Activated CD8-positive, alpha-beta T cell treated with anti-CD3 and anti-CD28 coated beads for 36 hours (primary cell): ENCODE results near the gene ZDHHC3. TPM values are rescaled to one million over a fixed set of nuclear protein-coding genes. Genes with fewer than 3 reads are reported as not detected.
A peak's percentile ranks its signal among the peaks of the same experiment; 100 is the strongest.

Experiments
- ATAC-seq: fragments of 200-7000 bp; cut with Tn5 transposase; one replicate; pipeline ENCODE4 v1.10.0; 2021; ENCODE audit warnings: mild to moderate bottlenecking, moderate library complexity
- CTCF ChIA-PET: fragments of 350-600 bp; sonication (Branson Sonifier 250); formaldehyde crosslinking; loops from one replicate; lab custom pipeline; 2021; ENCODE audit warnings: antibody characterized with exemption; lab: Charles Lee
- POLR2A ChIA-PET: fragments of 350-600 bp; sonication (Branson Sonifier 250); formaldehyde crosslinking; loops from one replicate; lab custom pipeline; 2021; ENCODE audit warnings: antibody characterized with exemption; lab: Charles Lee
- DNase-seq: peaks from one replicate; pipeline ENCODE4 v3.0.0-alpha.2; 2020
- H3K27ac Mint-ChIP-seq: one replicate; pipeline ENCODE4 v1.8.0; 2021; ENCODE audit warnings: mild to moderate bottlenecking, mixed read lengths
- H3K27me3 Mint-ChIP-seq: one replicate; pipeline ENCODE4 v1.8.0; 2021; ENCODE audit warnings: mixed read lengths
- H3K36me3 Mint-ChIP-seq: one replicate; pipeline ENCODE4 v1.8.0; 2021; ENCODE audit warnings: low read depth, mixed read lengths
- H3K4me1 Mint-ChIP-seq: one replicate; pipeline ENCODE4 v1.8.0; 2021; ENCODE audit warnings: low read depth, mixed read lengths
- H3K4me3 Mint-ChIP-seq: one replicate; pipeline ENCODE4 v1.8.0; 2021; ENCODE audit warnings: mild to moderate bottlenecking, moderate library complexity, mixed read lengths
- H3K9me3 Mint-ChIP-seq: one replicate; pipeline ENCODE4 v1.8.0; 2021; ENCODE audit warnings: mixed read lengths
- intact Hi-C: fragments of 100-400 bp; cut with micrococcal nuclease; formaldehyde crosslinking; loops from one replicate; pipeline ENCODE4 v1.10.0; 2022
- total RNA-seq, 2 experiments: library from RNA; stranded (reverse); gene quantifications; one replicate each; pipeline ENCODE4 v1.2.3, GENCODE V29; 2021
- TF ChIP-seq, protein P1 (sequence below): fragments of 200-600 bp; IDR thresholded peaks from one replicate; pipeline ENCODE4 v1.8.0; 2022; ENCODE audit warnings: antibody characterized with exemption, mild to moderate bottlenecking

ZDHHC3 gene
- total RNA-seq, 2 experiments from 2014 or later = 28.6 to 36.0 TPM

- CTCF ChIA-PET = interaction anchor here (1.2 kb wide), 1 partner anchor 9 kb away, joined by 3 read pairs; no protein-coding TSS in a partner anchor
- Mint-ChIP-seq H3K4me3 (no peak overlapping the region), H3K36me3 (peaks cover 3% of the 10 kb centered on the region), H3K27ac (peak overlapping the region; percentile 0), H3K9me3 (no peaks in the 10 kb centered on the region), H3K27me3 (no peaks in the 10 kb centered on the region), H3K4me1 (peaks cover 13% of the 10 kb centered on the region)
- intact Hi-C loops = no loop called here
- POLR2A ChIA-PET = interaction anchor here (1.2 kb wide), 1 partner anchor 27 kb away, joined by 3 read pairs; no protein-coding TSS in a partner anchor
- TF ChIP-seq, protein P1, sequence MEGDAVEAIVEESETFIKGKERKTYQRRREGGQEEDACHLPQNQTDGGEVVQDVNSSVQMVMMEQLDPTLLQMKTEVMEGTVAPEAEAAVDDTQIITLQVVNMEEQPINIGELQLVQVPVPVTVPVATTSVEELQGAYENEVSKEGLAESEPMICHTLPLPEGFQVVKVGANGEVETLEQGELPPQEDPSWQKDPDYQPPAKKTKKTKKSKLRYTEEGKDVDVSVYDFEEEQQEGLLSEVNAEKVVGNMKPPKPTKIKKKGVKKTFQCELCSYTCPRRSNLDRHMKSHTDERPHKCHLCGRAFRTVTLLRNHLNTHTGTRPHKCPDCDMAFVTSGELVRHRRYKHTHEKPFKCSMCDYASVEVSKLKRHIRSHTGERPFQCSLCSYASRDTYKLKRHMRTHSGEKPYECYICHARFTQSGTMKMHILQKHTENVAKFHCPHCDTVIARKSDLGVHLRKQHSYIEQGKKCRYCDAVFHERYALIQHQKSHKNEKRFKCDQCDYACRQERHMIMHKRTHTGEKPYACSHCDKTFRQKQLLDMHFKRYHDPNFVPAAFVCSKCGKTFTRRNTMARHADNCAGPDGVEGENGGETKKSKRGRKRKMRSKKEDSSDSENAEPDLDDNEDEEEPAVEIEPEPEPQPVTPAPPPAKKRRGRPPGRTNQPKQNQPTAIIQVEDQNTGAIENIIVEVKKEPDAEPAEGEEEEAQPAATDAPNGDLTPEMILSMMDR = no peak
- no peak for DNase-seq
- peak; percentile 55 for ATAC-seq
These were observed 44.6 kb upstream of the ZDHHC3 start for GRCh38 chr3:45020534-45020933.

DNA sequence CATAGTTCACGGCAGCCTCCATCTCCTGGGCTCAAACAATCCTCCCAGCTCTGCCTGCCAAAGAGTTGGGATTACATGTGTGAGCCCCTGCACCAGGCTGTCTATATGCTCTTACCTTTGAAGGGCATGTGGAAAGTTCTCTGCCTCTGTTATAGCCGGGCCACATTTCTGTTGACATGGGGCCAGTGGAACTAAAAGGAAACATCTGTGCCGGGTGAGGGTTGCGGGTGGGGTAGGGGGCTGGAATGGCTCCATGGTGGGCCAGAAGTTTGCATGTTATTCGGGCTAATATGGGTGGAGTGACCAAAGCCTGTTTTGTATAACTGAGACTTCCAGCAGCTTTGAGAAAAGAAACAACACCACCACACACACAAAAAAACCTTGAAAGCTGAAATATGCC, 41.8 kb upstream of the ZDHHC3 start:
- H3K27me3 Mint-ChIP-seq = no peaks in the 10 kb centered on the region

DNA sequence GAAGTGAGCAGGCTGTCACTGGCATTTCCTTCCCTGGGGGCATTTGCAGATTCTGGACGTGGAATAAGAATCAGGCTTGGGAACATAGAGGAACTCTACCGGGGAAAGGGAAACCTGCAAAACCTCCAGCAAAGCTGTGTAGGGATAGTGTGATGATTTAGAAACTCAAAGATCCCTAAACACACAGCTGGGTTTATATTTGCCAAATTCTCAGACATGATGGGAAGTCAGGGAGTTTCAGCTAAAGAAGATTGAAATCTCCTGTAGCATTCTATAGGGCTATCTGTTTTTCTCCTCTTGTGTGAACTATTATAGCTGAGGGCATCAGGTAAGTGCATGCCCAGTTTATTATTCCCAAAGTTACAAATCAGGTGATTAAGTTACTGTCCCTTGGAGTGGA, 40.9 kb upstream of the ZDHHC3 start:
- intact Hi-C loops = no loop called here
- Mint-ChIP-seq H3K4me1 (peaks cover 13% of the 10 kb centered on the region), H3K4me3 (no peak overlapping the region), H3K9me3 (no peaks in the 10 kb centered on the region), H3K36me3 (peaks cover 14% of the 10 kb centered on the region), H3K27me3 (no peaks in the 10 kb centered on the region), H3K27ac (no peak overlapping the region)
- ChIA-PET CTCF (no interaction called here), POLR2A (interaction anchor here (0.5 kb wide), 1 partner anchor 318 kb away, joined by 3 read pairs; no protein-coding TSS in a partner anchor)
- DNase-seq = no peak
- ATAC-seq = no peak
- TF ChIP-seq, protein P1 = no peak

More for the DNA sequence above, 41.8 kb upstream of the ZDHHC3 start:
- TF ChIP-seq, protein P1 = no peak
- intact Hi-C loops = no loop called here
- H3K4me1 Mint-ChIP-seq = peaks cover 13% of the 10 kb centered on the region
- POLR2A ChIA-PET = no interaction called here
- ATAC-seq = no peak
- H3K36me3 Mint-ChIP-seq = peaks cover 7% of the 10 kb centered on the region
- DNase-seq = no peak
- H3K4me3 Mint-ChIP-seq = no peak overlapping the region
- H3K9me3 Mint-ChIP-seq = no peaks in the 10 kb centered on the region
- CTCF ChIA-PET = no interaction called here
- no peak overlapping the region for H3K27ac Mint-ChIP-seq

DNA sequence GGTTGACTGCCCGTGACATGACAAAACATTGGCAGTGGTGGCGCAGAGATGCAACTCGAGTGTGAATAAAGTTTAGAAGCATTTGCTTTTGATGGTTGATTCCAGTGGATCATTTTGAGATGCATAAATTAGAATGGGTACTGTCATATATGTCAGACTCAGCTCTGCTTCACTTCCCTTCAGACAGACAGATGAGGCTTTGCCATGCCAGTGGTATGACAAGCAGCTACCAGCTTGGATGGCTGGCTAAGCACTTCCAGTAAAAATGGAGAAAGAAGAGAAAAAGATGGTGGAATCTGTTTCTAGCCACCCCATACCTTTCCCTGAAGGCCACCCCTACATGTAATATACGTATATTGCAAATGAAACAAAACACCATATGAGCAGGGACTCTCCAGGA, 36.6 kb upstream of the ZDHHC3 start:
- CTCF ChIA-PET = no interaction called here
- no peak for DNase-seq
- Mint-ChIP-seq H3K4me1 (no peaks in the 10 kb centered on the region), H3K36me3 (peaks cover 26% of the 10 kb centered on the region), H3K27me3 (no peaks in the 10 kb centered on the region), H3K9me3 (no peaks in the 10 kb centered on the region), H3K27ac (no peak overlapping the region), H3K4me3 (no peak overlapping the region)
- POLR2A ChIA-PET = interaction anchor here (0.6 kb wide), 1 partner anchor 17 kb away, joined by 3 read pairs; no protein-coding TSS in a partner anchor
- no peak for ATAC-seq
- TF ChIP-seq, protein P1 = no peak
- intact Hi-C loops = no loop called here

GRCh38 chr3:45011756-45012508, 36.0 kb upstream of the ZDHHC3 start:
- H3K4me1 Mint-ChIP-seq = peaks cover 3% of the 10 kb centered on the region
- H3K27ac Mint-ChIP-seq = no peak overlapping the region
- H3K9me3 Mint-ChIP-seq = no peaks in the 10 kb centered on the region
- DNase-seq (no peak), ATAC-seq (no peak)
- intact Hi-C loops = no loop called here
- ChIA-PET CTCF (interaction anchor here (0.8 kb wide), 1 partner anchor 9 kb away, joined by 3 read pairs; no protein-coding TSS in a partner anchor), POLR2A (no interaction called here)
- peaks cover 32% of the 10 kb centered on the region for H3K36me3 Mint-ChIP-seq
- TF ChIP-seq, protein P1 = no peak
- no peaks in the 10 kb centered on the region for H3K27me3 Mint-ChIP-seq
- H3K4me3 Mint-ChIP-seq = no peak overlapping the region
